PC-9 (cell line): ENCODE measurements around the gene BBS9.
"Not testable (repeated sequence)": the region's sequence is repeated elsewhere in the genome, so short reads cannot be mapped to it uniquely, and the experiment has no call there.

Source experiments
- EZH2 ChIP-seq: fragments of 200-600 bp; sonication (generic); IDR thresholded peaks from 2 replicates; pipeline ENCODE4 v1.8.0; 2017; ENCODE audit warnings: antibody characterized with exemption, low read depth
- TF ChIP-seq, protein P1 (sequence below): fragments of 200-600 bp; sonication (generic); conservative IDR thresholded peaks from 2 replicates; pipeline ENCODE4 v1.6.1; 2017; ENCODE audit warnings: mixed run types, antibody characterized with exemption, mild to moderate bottlenecking, moderate library complexity

DNA sequence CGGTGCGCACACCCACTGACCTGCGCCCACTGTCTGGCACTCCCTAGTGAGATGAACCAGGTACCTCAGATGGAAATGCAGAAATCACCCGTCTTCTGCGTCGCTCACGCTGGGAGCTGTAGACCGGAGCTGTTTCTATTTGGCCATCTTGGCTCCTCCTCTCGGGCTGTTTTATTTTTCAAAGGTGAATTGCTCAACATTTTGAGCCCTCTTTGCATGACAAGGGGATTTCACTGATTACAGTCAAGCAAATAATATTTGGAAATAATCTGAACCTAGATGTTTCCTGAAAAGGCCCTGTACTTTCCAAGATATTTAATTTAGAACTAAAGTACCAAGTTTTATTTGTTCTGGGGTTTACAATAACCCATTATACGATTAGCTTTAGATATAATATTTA lies 398.2 kb downstream of the BBS9 start:
- TF ChIP-seq, protein P1, sequence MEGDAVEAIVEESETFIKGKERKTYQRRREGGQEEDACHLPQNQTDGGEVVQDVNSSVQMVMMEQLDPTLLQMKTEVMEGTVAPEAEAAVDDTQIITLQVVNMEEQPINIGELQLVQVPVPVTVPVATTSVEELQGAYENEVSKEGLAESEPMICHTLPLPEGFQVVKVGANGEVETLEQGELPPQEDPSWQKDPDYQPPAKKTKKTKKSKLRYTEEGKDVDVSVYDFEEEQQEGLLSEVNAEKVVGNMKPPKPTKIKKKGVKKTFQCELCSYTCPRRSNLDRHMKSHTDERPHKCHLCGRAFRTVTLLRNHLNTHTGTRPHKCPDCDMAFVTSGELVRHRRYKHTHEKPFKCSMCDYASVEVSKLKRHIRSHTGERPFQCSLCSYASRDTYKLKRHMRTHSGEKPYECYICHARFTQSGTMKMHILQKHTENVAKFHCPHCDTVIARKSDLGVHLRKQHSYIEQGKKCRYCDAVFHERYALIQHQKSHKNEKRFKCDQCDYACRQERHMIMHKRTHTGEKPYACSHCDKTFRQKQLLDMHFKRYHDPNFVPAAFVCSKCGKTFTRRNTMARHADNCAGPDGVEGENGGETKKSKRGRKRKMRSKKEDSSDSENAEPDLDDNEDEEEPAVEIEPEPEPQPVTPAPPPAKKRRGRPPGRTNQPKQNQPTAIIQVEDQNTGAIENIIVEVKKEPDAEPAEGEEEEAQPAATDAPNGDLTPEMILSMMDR, result not testable (repeated sequence)
- TF ChIP-seq EZH2, result not testable (repeated sequence)
